Measurements from ENCODE around the gene TGIF2. TPM values are rescaled to one million over a fixed set of nuclear protein-coding genes. Genes with fewer than 3 reads are reported as not detected.

TGIF2 gene
- total RNA-seq, 1 experiment from 2014 or later = 71.1 TPM

DNA sequence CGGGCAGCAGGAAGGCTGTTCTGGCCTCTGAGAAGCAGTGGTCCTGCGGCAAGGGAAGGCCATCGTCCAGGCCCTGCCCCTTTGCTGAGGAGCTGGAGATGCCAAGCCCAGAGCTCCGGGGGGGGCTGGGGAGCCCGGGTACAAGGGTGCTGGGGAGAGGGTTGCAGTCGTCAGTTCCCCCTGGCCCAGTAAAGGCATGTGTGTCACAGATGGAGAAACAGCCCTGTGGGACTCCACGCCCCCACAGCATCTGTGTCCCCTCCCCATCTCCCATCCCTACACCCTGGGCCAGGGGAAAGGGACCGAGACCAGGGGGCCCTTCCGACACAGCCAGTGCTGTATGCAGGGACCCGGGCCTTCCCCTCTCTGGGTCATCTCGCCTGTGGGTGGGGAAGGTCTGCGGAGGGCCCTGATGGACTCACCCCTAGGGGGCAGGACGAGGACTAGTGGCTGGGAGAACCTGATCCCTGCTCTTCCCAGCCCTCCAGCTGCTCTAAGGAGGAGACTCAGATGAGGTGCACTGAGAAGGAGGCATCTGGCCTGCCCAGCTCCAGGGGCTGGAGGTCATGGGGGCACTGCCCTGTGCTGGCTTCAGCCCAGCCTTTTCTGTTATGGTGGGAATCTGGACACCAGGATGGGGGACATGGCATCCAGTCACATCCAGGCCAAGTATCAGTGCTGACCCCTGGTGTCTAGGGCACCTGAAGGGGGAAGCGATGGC is 31.5 kb upstream of the TGIF2 start:
- peak; percentile 71 for DNase-seq (ENCODE audit: low spot score)
- no peaks in the 10 kb centered on the region for H3K9me3 Mint-ChIP-seq
- H3K27ac Mint-ChIP-seq = no peak overlapping the region
- H3K4me3 Mint-ChIP-seq = peak overlapping the region; percentile 62
- ChIA-PET POLR2A (interaction anchor here (1.3 kb wide), 1 partner anchor 63 kb away, joined by 4 read pairs; the partner anchor contains the start of gene RAB5IF), CTCF (interaction anchor here (0.6 to 2.8 kb wide), 22 partner anchors 10 to 325 kb away, joined by 3 to 15 read pairs (median 4); partner anchors contain the start of genes NDRG3, RAB5IF and TGIF2)
- peaks cover 44% of the 10 kb centered on the region for H3K4me1 Mint-ChIP-seq
- H3K36me3 Mint-ChIP-seq = no peaks in the 10 kb centered on the region
- TF ChIP-seq ZNF423 (CRISPR knock-in tag; IDR thresholded peaks at IDR 0.05) (peak; percentile 49; the same call in 1 of the 2 replicates), MLX (CRISPR knock-in tag; IDR thresholded peaks at IDR 0.05) (peak; percentile 81; the same call in 1 of the 2 replicates), CTCF (IDR thresholded peaks at IDR 0.05) (peak; percentile 39; the same call in 1 of the 2 replicates), ATF1 (CRISPR knock-in tag; IDR thresholded peaks at IDR 0.05) (no peak)
- TF ChIP-seq, protein P1, sequence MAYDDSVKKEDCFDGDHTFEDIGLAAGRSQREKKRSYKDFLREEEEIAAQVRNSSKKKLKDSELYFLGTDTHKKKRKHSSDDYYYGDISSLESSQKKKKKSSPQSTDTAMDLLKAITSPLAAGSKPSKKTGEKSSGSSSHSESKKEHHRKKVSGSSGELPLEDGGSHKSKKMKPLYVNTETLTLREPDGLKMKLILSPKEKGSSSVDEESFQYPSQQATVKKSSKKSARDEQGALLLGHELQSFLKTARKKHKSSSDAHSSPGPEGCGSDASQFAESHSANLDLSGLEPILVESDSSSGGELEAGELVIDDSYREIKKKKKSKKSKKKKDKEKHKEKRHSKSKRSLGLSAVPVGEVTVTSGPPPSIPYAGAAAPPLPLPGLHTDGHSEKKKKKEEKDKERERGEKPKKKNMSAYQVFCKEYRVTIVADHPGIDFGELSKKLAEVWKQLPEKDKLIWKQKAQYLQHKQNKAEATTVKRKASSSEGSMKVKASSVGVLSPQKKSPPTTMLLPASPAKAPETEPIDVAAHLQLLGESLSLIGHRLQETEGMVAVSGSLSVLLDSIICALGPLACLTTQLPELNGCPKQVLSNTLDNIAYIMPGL (CRISPR knock-in tag; IDR thresholded peaks at IDR 0.05) = peak; percentile 67; the same call in 1 of the 2 replicates
- H3K27me3 Mint-ChIP-seq (ENCODE audit: low read depth) = no peaks in the 10 kb centered on the region
- ATAC-seq = peak; percentile 68

GRCh38 chr20:36542516-36543183 is 30.7 kb upstream of the TGIF2 start:
- DNase-seq (ENCODE audit: low spot score) = no peak

More at GRCh38 chr20:36542516-36543183, 30.7 kb upstream of the TGIF2 start:
- Mint-ChIP-seq H3K4me1 (peaks cover 44% of the 10 kb centered on the region), H3K27ac (peak overlapping the region; percentile 57), H3K27me3 (ENCODE audit: low read depth) (no peaks in the 10 kb centered on the region), H3K4me3 (peak overlapping the region; percentile 62), H3K9me3 (no peaks in the 10 kb centered on the region), H3K36me3 (no peaks in the 10 kb centered on the region)
- no peak for TF ChIP-seq GABPB1 (CRISPR knock-in tag; IDR thresholded peaks at IDR 0.05)
- TF ChIP-seq ZNF396 (CRISPR knock-in tag; IDR thresholded peaks at IDR 0.05; ENCODE audit: borderline replicate concordance) = no peak
- TF ChIP-seq PRDM15 (CRISPR knock-in tag; IDR thresholded peaks at IDR 0.05) = no peak
- TF ChIP-seq SMAD4 (CRISPR knock-in tag; IDR thresholded peaks at IDR 0.05) = no peak
- TF ChIP-seq FOXP4 (CRISPR knock-in tag; IDR thresholded peaks at IDR 0.05) = no peak
- no peak for TF ChIP-seq ZNF232 (CRISPR knock-in tag; IDR thresholded peaks at IDR 0.05)
- no peak for TF ChIP-seq ELF4 (CRISPR knock-in tag; IDR thresholded peaks at IDR 0.05; ENCODE audit: low read depth)
- TF ChIP-seq FOXK1 (CRISPR knock-in tag; IDR thresholded peaks at IDR 0.05) = no peak
- TF ChIP-seq RELA (CRISPR knock-in tag; IDR thresholded peaks at IDR 0.05; ENCODE audit: borderline replicate concordance) = no peak
- ChIA-PET POLR2A (no interaction called here), CTCF (interaction anchor here (0.6 to 2.8 kb wide), 21 partner anchors 10 to 325 kb away, joined by 3 to 15 read pairs (median 4); partner anchors contain the start of genes NDRG3, RAB5IF and TGIF2)
- ATAC-seq = no peak
